Hepatocyte (in vitro differentiated cells): ENCODE data around the gene RAP1GAP2. TPM values are rescaled to one million over a fixed set of nuclear protein-coding genes. Genes with fewer than 3 reads are reported as not detected.

Experiments used
- DNase-seq: peaks from one replicate; pipeline ENCODE4 v3.0.0-alpha.2; 2016; ENCODE audit warnings: low spot score
- H2AFZ ChIP-seq: fragments of 200-600 bp; sonication (generic); 2 replicates; pipeline ENCODE4 v1.6.0; 2016; ENCODE audit warnings: antibody characterized with exemption, mild to moderate bottlenecking
- H3K27ac ChIP-seq: fragments of 200-600 bp; sonication (generic); 2 replicates; pipeline ENCODE4 v1.5.1; 2016; ENCODE audit warnings: mild to moderate bottlenecking
- H3K27me3 ChIP-seq: fragments of 200-600 bp; sonication (generic); 2 replicates; pipeline ENCODE4 v1.6.1; 2016
- H3K36me3 ChIP-seq: fragments of 200-600 bp; sonication (generic); replicated peaks from 2 replicates; pipeline ENCODE4 v1.5.1; 2016; ENCODE audit warnings: low read depth; ENCODE audit not compliant: insufficient read depth
- H3K4me1 ChIP-seq: fragments of 200-600 bp; sonication (generic); 2 replicates; pipeline ENCODE4 v1.5.1; 2016; ENCODE audit warnings: mild to moderate bottlenecking, moderate library complexity; ENCODE audit not compliant: insufficient read depth
- H3K4me2 ChIP-seq: fragments of 200-600 bp; sonication (generic); 2 replicates; pipeline ENCODE4 v1.6.0; 2016
- H3K4me3 ChIP-seq: fragments of 200-600 bp; sonication (generic); 2 replicates; pipeline ENCODE4 v1.5.1; 2016; ENCODE audit warnings: mild to moderate bottlenecking
- H3K79me2 ChIP-seq: fragments of 200-600 bp; sonication (generic); 2 replicates; pipeline ENCODE4 v1.6.0; 2017; ENCODE audit warnings: mild to moderate bottlenecking
- H3K9me2 ChIP-seq: fragments of 200-600 bp; sonication (generic); replicated peaks from 2 replicates; pipeline ENCODE4 v1.6.0; 2017; ENCODE audit warnings: mild to moderate bottlenecking; ENCODE audit not compliant: insufficient read depth
- H3K9me3 ChIP-seq: fragments of 200-600 bp; sonication (generic); 2 replicates; pipeline ENCODE4 v1.5.1; 2016; ENCODE audit warnings: low read depth, mild to moderate bottlenecking
- H4K20me1 ChIP-seq: fragments of 200-600 bp; sonication (generic); 2 replicates; pipeline ENCODE4 v1.6.0; 2016; ENCODE audit warnings: mild to moderate bottlenecking; ENCODE audit not compliant: insufficient read depth, poor library complexity, severe bottlenecking
- EZH2 ChIP-seq: fragments of 200-600 bp; sonication (generic); IDR thresholded peaks from 2 replicates; pipeline ENCODE4 v1.6.1; 2016; ENCODE audit warnings: antibody characterized with exemption, mild to moderate bottlenecking, borderline replicate concordance
- EZH2phosphoT487 ChIP-seq: fragments of 200-600 bp; sonication (generic); IDR thresholded peaks from one replicate; pipeline ENCODE4 v1.6.1; 2018; ENCODE audit warnings: antibody characterized with exemption, mild to moderate bottlenecking, low read depth, moderate library complexity; ENCODE audit not compliant: unreplicated experiment, severe bottlenecking
- WGBS: methylation state at CpG from one replicate; pipeline ENCODE4 v1.1.6; 2016; ENCODE audit warnings: low lambda C conversion rate; ENCODE audit errors: missing lambda C conversion rate; 5-methylcytosine and 5-hydroxymethylcytosine counted together
- polyA plus RNA-seq: library from polyadenylated mRNA; unstranded; fragments of >200 nt; fragmentation: Nextera tagmentation; extraction: Ambion mirVana; gene quantifications from 2 replicates; pipeline ENCODE4 v1.2.1, GENCODE V29; 2016
- total RNA-seq: library from RNA; depleted of rRNA; stranded (reverse); fragments of >200 nt; gene quantifications from 2 replicates; pipeline ENCODE4 v1.2.3, GENCODE V29; 2014
- TF ChIP-seq, protein P1 (sequence below): fragments of 200-600 bp; sonication (generic); IDR thresholded peaks from 2 replicates; pipeline ENCODE4 v1.5.1; 2016; ENCODE audit warnings: antibody characterized with exemption, mild to moderate bottlenecking; ENCODE audit not compliant: poor library complexity

Gene RAP1GAP2
- total and polyA plus RNA-seq, 2 experiments from 2014 or later, result 3.0 to 10.0 TPM

DNA sequence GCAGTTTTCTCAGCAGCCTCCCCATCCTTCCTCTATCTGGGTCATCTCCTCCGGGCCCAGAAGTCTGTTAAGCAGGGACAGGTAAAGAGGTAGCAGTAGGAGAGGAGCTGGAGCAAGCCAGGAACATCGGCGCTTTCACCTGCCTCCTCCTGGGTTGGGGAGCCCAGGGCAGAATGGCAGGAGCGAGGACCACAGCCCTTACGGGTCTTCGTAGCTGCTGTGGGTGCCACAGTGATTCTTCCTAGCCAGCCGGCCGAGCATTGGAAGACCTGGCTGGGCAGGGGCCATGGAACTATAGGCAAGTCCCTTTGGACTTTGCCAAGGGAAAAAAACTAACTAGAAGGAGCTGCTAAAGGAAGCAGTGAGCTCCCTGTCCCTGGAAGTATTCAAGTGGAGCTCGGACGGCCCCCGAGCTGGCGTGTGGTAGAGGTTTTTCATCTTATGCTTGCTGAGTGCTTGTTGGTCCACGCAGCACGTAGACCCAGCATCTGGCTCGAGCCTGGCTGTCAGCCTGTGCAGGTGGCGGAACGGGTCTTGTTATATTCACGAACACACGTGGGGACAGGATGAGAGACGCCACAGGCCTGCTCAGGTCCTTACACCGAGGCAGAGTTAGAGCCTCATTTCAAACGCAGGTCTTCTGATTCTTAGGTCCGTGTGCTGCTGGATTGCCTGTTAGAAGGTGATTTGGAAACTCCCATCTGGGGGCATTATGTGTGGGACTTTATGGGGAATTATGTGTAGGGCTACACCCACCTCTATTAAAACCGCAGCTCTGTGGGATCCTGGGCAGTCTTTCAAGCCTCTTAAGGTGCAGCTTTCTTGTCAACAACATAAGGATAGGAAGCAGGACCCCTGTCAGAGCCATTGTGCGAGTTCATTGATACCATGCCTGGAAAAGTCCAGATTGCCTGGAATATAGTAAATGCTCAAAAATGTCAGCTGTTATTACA is 212.4 kb downstream of the RAP1GAP2 start:
- no peaks in the 10 kb centered on the region for H3K79me2 ChIP-seq

DNA sequence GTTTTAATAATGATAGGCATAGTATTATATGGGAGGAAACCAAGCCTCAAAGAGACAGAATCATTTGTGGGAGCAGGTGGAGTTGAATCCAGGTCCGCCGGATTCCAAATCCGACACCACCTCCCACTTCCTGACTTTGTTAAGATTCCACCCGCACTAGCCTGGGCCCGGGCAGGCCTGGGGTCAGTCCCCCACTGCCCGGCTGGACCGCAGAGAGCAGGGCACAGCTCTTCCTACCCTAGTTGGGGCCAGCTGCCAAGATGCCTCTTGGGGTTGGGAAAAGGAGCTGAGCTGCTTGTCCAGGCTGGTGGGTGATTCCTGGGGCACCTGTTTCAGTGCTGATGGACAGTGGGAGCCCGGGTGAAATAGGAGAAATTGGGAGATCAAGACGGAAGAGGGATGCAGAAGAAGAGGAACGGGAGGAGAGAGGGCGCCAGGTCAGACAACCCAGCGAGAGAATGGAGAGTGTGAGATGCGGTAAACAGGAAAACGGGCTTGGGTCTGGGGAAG is 213.2 kb downstream of the RAP1GAP2 start:
- H3K27ac ChIP-seq, result no peak overlapping the region
- no peak for DNase-seq
- no peak overlapping the region for H3K4me3 ChIP-seq
- no peaks in the 10 kb centered on the region for H3K9me2 ChIP-seq
- WGBS, result 88% methylated on average over 14 of the region's 14 CpGs
- no peak overlapping the region for H2AFZ ChIP-seq
- no peaks in the 10 kb centered on the region for H3K27me3 ChIP-seq
- peaks cover 7% of the 10 kb centered on the region for H3K4me1 ChIP-seq
- no peaks in the 10 kb centered on the region for H3K36me3 ChIP-seq
- TF ChIP-seq, protein P1, sequence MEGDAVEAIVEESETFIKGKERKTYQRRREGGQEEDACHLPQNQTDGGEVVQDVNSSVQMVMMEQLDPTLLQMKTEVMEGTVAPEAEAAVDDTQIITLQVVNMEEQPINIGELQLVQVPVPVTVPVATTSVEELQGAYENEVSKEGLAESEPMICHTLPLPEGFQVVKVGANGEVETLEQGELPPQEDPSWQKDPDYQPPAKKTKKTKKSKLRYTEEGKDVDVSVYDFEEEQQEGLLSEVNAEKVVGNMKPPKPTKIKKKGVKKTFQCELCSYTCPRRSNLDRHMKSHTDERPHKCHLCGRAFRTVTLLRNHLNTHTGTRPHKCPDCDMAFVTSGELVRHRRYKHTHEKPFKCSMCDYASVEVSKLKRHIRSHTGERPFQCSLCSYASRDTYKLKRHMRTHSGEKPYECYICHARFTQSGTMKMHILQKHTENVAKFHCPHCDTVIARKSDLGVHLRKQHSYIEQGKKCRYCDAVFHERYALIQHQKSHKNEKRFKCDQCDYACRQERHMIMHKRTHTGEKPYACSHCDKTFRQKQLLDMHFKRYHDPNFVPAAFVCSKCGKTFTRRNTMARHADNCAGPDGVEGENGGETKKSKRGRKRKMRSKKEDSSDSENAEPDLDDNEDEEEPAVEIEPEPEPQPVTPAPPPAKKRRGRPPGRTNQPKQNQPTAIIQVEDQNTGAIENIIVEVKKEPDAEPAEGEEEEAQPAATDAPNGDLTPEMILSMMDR, result no peak
- no peak for TF ChIP-seq EZH2phosphoT487
- no peak for TF ChIP-seq EZH2
- no peaks in the 10 kb centered on the region for H3K79me2 ChIP-seq
- no peaks in the 10 kb centered on the region for H4K20me1 ChIP-seq
- H3K9me3 ChIP-seq, result no peaks in the 10 kb centered on the region
- H3K4me2 ChIP-seq, result no peak overlapping the region

More for the DNA sequence above, 212.4 kb downstream of the RAP1GAP2 start:
- no peak for DNase-seq
- no peak for TF ChIP-seq EZH2phosphoT487
- TF ChIP-seq, protein P1, result no peak
- no peak for TF ChIP-seq EZH2
- H3K27ac ChIP-seq, result no peak overlapping the region
- H3K9me3 ChIP-seq, result no peaks in the 10 kb centered on the region
- peaks cover 8% of the 10 kb centered on the region for H3K4me1 ChIP-seq
- no peaks in the 10 kb centered on the region for H4K20me1 ChIP-seq
- no peaks in the 10 kb centered on the region for H3K9me2 ChIP-seq
- H3K27me3 ChIP-seq, result no peaks in the 10 kb centered on the region
- H3K36me3 ChIP-seq, result no peaks in the 10 kb centered on the region
- H3K4me2 ChIP-seq, result no peak overlapping the region
- H3K4me3 ChIP-seq, result no peak overlapping the region
- 92% methylated on average over 25 of the region's 25 CpGs for WGBS
- H2AFZ ChIP-seq, result no peak overlapping the region

DNA sequence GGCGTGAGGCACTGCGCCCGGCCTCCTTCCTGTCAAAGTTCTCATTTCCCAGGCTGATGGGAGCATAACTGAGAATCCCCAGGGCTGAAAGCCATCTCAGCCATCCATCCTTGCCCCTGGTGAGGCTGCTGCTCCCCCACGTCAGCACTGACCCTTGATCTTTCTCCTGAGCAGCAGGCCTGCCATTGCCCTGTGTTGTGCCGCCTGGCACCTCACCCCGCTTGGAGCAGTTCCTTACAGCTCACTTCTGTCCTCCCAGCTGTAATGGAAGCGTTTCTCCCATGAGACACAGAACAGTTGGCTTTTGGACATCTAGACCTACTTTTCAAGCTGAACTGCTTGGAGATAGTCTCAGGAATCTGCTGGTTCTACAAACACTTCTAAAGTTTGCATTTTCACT is 215.7 kb downstream of the RAP1GAP2 start:
- no peaks in the 10 kb centered on the region for H3K27me3 ChIP-seq
- H2AFZ ChIP-seq, result no peak overlapping the region
- H3K4me3 ChIP-seq, result no peak overlapping the region
- H3K9me3 ChIP-seq, result no peaks in the 10 kb centered on the region
- H3K79me2 ChIP-seq, result no peaks in the 10 kb centered on the region
- no peak overlapping the region for H3K4me2 ChIP-seq
- no peaks in the 10 kb centered on the region for H3K9me2 ChIP-seq
- H3K27ac ChIP-seq, result no peak overlapping the region
- H3K36me3 ChIP-seq, result no peaks in the 10 kb centered on the region
- H3K4me1 ChIP-seq, result no peaks in the 10 kb centered on the region
- no peak for TF ChIP-seq EZH2phosphoT487
- no peak for TF ChIP-seq EZH2
- TF ChIP-seq, protein P1, result no peak
- WGBS, result 95% methylated on average over 7 of the region's 7 CpGs
- no peaks in the 10 kb centered on the region for H4K20me1 ChIP-seq
- DNase-seq, result no peak
